PC-3 (cell line): ENCODE data around the gene ZNF22. TPM values are rescaled to one million over a fixed set of nuclear protein-coding genes. Genes with fewer than 3 reads are reported as not detected.
A peak's percentile ranks its signal among the peaks of the same experiment; 100 is the strongest.

Experiments
- ATAC-seq: fragments of 200-7000 bp; cut with Tn5 transposase; 2 replicates; pipeline ENCODE4 v1.9.1; 2020; ENCODE audit warnings: mild to moderate bottlenecking, moderate library complexity
- BruUV-seq: library from RNA; stranded (reverse); fragments of 400-500 nt; replicated peaks from 2 replicates; lab custom pipeline; 2021; lab: Mats Ljungman, UMichigan
- CTCF ChIA-PET: fragments of 300-600 bp; sonication (Branson Sonifier 250); formaldehyde crosslinking; loops from one replicate; lab custom pipeline; 2022; ENCODE audit warnings: antibody characterized with exemption; lab: Charles Lee
- POLR2A ChIA-PET: fragments of 300-600 bp; sonication (Branson Sonifier 250); formaldehyde crosslinking; loops from one replicate; lab custom pipeline; 2022; ENCODE audit warnings: antibody characterized with exemption; ENCODE audit not compliant: unreplicated experiment; lab: Charles Lee
- DNase-seq: peaks from one replicate; pipeline ENCODE4 v3.0.0-alpha.2; 2015
- H2AFZ ChIP-seq: fragments of 300-600 bp; sonication (generic); 2 replicates; pipeline ENCODE4 v1.6.0; 2016; ENCODE audit warnings: antibody characterized with exemption, low read length
- H3F3A ChIP-seq: fragments of 300-600 bp; sonication (generic); one replicate; pipeline ENCODE4 v1.6.0; 2017; ENCODE audit warnings: antibody characterized with exemption, low read length, control low read depth, mild to moderate bottlenecking; ENCODE audit not compliant: unreplicated experiment
- H3K27ac ChIP-seq: fragments of 300-600 bp; sonication (generic); 2 replicates; pipeline ENCODE4 v1.5.1; 2016; ENCODE audit warnings: mild to moderate bottlenecking, low read length
- H3K27me3 ChIP-seq: fragments of 300-600 bp; sonication (generic); 2 replicates; pipeline ENCODE4 v1.6.1; 2016; ENCODE audit warnings: low read length, mixed read lengths
- H3K36me3 ChIP-seq: fragments of 300-600 bp; sonication (generic); 2 replicates; pipeline ENCODE4 v1.6.1; 2016; ENCODE audit warnings: low read depth, mixed run types, low read length, mixed read lengths
- H3K4me1 ChIP-seq: fragments of 300-600 bp; sonication (generic); 2 replicates; pipeline ENCODE4 v1.5.1; 2016; ENCODE audit warnings: low read length; ENCODE audit not compliant: insufficient read depth
- H3K4me2 ChIP-seq: fragments of 300-600 bp; sonication (generic); 2 replicates; pipeline ENCODE4 v1.6.0; 2016; ENCODE audit warnings: low read length
- H3K4me3 ChIP-seq: fragments of 300-600 bp; sonication (generic); 2 replicates; pipeline ENCODE4 v1.5.1; 2016; ENCODE audit warnings: mild to moderate bottlenecking, low read length, mixed read lengths
- H3K79me2 ChIP-seq: fragments of 300-600 bp; sonication (generic); 2 replicates; pipeline ENCODE4 v1.6.1; 2017; ENCODE audit warnings: low read length, mixed read lengths
- H3K9ac ChIP-seq: fragments of 300-600 bp; sonication (generic); 2 replicates; pipeline ENCODE4 v1.6.0; 2016; ENCODE audit warnings: mild to moderate bottlenecking, low read length
- H3K9me2 ChIP-seq: fragments of 300-600 bp; sonication (generic); replicated peaks from 2 replicates; pipeline ENCODE4 v1.6.1; 2016; ENCODE audit warnings: mixed run types, low read length, mixed read lengths
- H3K9me3 ChIP-seq: fragments of 300-600 bp; sonication (generic); 2 replicates; pipeline ENCODE4 v1.6.1; 2016; ENCODE audit warnings: low read length, mixed read lengths
- H4K20me1 ChIP-seq: fragments of 300-600 bp; sonication (generic); 2 replicates; pipeline ENCODE4 v1.6.1; 2016; ENCODE audit warnings: low read length, mixed read lengths
- EZH2 ChIP-seq: fragments of 300-600 bp; sonication (generic); IDR thresholded peaks from one replicate; pipeline ENCODE4 v1.6.1; 2017; ENCODE audit warnings: antibody characterized with exemption, mild to moderate bottlenecking, low read length; ENCODE audit not compliant: unreplicated experiment
- EZH2phosphoT487 ChIP-seq: fragments of 300-600 bp; sonication (generic); IDR thresholded peaks from 2 replicates; pipeline ENCODE4 v1.6.1; 2018; ENCODE audit warnings: mild to moderate bottlenecking, antibody characterized with exemption, low read length, borderline replicate concordance
- intact Hi-C: fragments of 100-400 bp; cut with micrococcal nuclease; formaldehyde crosslinking; loops from 2 replicates; pipeline ENCODE4 v1.9.0; 2023
- total RNA-seq: library from RNA; depleted of rRNA; stranded (reverse); fragments of >200 nt; gene quantifications from 2 replicates; pipeline ENCODE4 v1.2.3, GENCODE V29; 2014
- TF ChIP-seq, protein P1 (sequence below): fragments of 300-600 bp; sonication (generic); conservative IDR thresholded peaks from 2 replicates; pipeline ENCODE4 v1.5.1; 2017; ENCODE audit warnings: antibody characterized with exemption, low read depth, mild to moderate bottlenecking, low read length

Gene ZNF22
- total RNA-seq, 1 experiment from 2014 or later, result 24.8 TPM

DNA sequence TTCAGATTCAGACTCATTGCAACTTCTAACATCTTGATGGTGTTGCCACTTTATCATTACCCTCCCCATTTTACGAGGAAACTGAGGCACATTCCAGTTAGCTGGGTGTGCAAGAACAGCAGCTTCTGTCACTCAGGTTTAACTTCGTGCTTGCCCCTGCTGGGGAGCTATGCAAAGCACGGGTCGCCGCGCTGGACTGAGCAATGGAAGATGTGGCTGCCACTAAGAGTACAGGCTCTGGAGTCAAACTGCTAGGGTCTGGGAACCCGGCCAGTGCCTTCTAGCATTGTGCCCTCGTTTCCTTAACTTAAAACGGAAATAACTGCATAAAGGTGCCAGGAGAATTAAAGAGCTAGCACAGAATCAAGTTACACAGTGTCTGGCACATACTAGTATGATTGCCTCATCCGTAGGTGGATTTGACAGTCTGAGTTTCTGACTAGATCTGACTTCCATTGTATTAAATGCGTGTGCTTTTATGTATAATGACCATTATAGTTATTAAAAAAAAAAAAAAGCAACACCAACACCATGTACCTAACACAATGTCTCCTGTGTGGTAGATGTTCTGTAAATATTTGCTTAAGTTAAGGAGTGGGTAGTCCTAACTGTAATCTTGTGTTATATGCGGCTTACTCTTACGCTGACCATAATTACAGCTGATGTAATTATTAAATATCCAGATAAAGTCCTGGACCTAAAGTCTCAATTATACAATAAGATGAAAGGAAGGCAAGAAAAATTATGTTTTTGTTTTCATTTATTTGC lies 842 bp downstream of the ZNF22 start:
- POLR2A ChIA-PET, result interaction anchor here (0.7 to 1.5 kb wide), 3 partner anchors 21 to 69 kb away, joined by 3 to 7 read pairs (median 5); partner anchors contain the start of gene DEPP1
- H3F3A ChIP-seq, result no peaks in the 10 kb centered on the region

DNA sequence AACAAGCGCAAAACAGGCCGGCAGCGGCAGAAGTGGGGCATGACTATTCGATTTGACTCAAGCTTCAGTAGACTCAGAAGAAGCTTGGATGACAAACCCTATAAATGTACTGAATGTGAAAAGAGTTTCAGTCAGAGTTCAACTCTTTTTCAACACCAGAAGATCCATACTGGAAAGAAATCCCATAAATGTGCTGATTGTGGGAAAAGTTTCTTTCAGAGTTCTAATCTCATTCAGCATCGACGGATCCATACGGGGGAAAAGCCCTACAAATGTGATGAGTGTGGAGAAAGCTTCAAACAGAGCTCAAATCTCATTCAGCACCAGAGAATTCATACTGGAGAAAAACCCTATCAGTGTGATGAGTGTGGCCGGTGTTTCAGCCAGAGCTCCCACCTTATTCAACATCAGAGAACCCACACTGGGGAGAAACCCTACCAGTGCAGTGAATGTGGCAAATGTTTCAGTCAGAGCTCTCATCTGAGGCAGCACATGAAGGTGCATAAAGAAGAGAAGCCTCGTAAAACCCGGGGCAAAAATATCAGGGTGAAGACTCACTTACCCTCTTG lies 2.8 kb downstream of the ZNF22 start:
- Histone ChIP-seq H3K4me1 (peaks cover 24% of the 10 kb centered on the region), H3K9me2 (no peaks in the 10 kb centered on the region), H3K36me3 (peaks cover 24% of the 10 kb centered on the region; the same call in 1 of the 2 replicates), H3K27ac (no peak overlapping the region), H3K4me3 (no peak overlapping the region), H3K79me2 (peaks cover 24% of the 10 kb centered on the region), H3K9me3 (no peaks in the 10 kb centered on the region), H3K4me2 (no peak overlapping the region), H4K20me1 (peaks cover 6% of the 10 kb centered on the region; the same call in 1 of the 2 replicates), H3K9ac (no peak overlapping the region), H3K27me3 (no peaks in the 10 kb centered on the region), H2AFZ (no peak overlapping the region), H3F3A (no peaks in the 10 kb centered on the region)
- TF ChIP-seq EZH2phosphoT487 (no peak), EZH2 (no peak)
- TF ChIP-seq, protein P1, sequence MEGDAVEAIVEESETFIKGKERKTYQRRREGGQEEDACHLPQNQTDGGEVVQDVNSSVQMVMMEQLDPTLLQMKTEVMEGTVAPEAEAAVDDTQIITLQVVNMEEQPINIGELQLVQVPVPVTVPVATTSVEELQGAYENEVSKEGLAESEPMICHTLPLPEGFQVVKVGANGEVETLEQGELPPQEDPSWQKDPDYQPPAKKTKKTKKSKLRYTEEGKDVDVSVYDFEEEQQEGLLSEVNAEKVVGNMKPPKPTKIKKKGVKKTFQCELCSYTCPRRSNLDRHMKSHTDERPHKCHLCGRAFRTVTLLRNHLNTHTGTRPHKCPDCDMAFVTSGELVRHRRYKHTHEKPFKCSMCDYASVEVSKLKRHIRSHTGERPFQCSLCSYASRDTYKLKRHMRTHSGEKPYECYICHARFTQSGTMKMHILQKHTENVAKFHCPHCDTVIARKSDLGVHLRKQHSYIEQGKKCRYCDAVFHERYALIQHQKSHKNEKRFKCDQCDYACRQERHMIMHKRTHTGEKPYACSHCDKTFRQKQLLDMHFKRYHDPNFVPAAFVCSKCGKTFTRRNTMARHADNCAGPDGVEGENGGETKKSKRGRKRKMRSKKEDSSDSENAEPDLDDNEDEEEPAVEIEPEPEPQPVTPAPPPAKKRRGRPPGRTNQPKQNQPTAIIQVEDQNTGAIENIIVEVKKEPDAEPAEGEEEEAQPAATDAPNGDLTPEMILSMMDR, result no peak
- no TSS peak for BruUV-seq
- ATAC-seq (no peak), DNase-seq (no peak)
- intact Hi-C loops, result loop anchor here (10.0 kb wide), 2 partner anchors 451 to 671 kb away; partner anchors contain the start of gene ZFAND4
- POLR2A ChIA-PET, result no interaction called here
- CTCF ChIA-PET, result no interaction called here

More for the DNA sequence above, 842 bp downstream of the ZNF22 start:
- peaks cover 24% of the 10 kb centered on the region for H3K79me2 ChIP-seq
- BruUV-seq, result TSS peak; percentile 44
- peaks cover 6% of the 10 kb centered on the region; the same call in 1 of the 2 replicates for H4K20me1 ChIP-seq
- peak overlapping the region; percentile 73 for H3K27ac ChIP-seq
- peak; percentile 83 for ATAC-seq
- peak overlapping the region; percentile 65 for H3K4me3 ChIP-seq
- H2AFZ ChIP-seq, result peak overlapping the region; percentile 80
- H3K27me3 ChIP-seq, result no peaks in the 10 kb centered on the region
- peak overlapping the region; percentile 85 for H3K9ac ChIP-seq
- H3K9me3 ChIP-seq, result no peaks in the 10 kb centered on the region
- intact Hi-C loops, result loop anchor here (10.0 kb wide), 2 partner anchors 453 to 673 kb away; partner anchors contain the start of gene ZFAND4
- peak; percentile 84 for DNase-seq
- H3K9me2 ChIP-seq, result no peaks in the 10 kb centered on the region
- TF ChIP-seq, protein P1, result no peak
- TF ChIP-seq EZH2, result no peak
- TF ChIP-seq EZH2phosphoT487, result no peak
- CTCF ChIA-PET, result interaction anchor here (1.0 to 1.3 kb wide), 3 partner anchors 19 to 234 kb away, joined by 3 to 8 read pairs (median 8); no protein-coding TSS in a partner anchor
- H3K4me1 ChIP-seq, result peaks cover 19% of the 10 kb centered on the region
- peak overlapping the region; percentile 80 for H3K4me2 ChIP-seq
- peaks cover 24% of the 10 kb centered on the region; the same call in 1 of the 2 replicates for H3K36me3 ChIP-seq
